ENCODE results near the gene ASB13.
"Not testable (repeated sequence)": the region's sequence is repeated elsewhere in the genome, so short reads cannot be mapped to it uniquely, and the experiment has no call there.

The ASB13 gene

DNA sequence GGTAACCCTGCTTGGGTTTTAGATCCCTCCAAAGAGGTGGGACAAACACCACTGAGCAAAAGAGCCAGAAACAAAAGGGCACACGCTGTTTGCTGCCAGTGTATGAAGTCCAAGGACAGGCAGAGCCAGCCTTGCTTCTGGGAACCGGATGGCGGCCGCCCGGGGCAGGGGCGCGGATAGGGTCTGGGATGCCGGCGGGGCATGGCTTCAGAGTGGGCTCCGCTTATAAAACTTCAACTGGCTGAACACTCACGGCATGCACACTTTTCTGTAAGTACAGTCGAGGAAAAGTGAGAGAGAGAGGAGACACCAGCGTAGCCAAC is 62.6 kb downstream of the ASB13 start:
- DNase-seq: no peak

DNA sequence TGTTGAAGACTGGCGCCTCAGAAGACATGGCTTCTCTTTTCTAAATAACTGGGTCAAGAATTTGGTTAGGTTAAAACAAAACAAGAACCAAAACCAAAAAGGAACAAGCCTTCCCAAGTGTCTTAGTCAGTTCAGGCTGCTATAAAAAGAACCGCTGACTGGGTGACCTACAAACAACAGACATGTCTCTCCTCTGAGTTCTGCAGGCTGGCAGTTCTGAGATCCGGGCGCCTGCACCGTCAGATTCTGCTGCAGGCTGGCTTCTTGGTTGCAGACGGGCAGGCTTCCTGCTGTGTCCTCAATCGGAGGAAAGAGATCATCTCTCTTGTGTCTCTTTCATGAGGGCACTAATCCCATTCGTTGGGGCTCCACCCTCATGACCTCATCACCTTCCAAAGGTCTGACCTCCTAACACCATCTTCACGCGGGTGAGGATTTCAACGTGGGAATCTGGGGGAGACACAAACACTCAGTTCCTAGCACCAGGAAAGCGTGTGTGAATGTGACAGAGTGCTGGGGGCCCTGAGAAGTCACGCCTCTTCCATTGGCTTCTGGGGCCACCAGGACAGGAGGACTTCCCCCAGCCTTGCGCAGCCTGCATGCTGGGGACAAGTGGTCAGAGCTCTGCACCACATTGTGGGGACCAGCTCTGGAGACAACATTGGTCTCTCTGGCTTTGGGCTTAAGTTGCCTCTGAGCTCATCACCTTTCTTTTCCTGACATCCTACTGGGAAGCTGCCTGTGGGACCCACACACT is 63.1 kb downstream of the ASB13 start:
- DNase-seq: no peak

DNA sequence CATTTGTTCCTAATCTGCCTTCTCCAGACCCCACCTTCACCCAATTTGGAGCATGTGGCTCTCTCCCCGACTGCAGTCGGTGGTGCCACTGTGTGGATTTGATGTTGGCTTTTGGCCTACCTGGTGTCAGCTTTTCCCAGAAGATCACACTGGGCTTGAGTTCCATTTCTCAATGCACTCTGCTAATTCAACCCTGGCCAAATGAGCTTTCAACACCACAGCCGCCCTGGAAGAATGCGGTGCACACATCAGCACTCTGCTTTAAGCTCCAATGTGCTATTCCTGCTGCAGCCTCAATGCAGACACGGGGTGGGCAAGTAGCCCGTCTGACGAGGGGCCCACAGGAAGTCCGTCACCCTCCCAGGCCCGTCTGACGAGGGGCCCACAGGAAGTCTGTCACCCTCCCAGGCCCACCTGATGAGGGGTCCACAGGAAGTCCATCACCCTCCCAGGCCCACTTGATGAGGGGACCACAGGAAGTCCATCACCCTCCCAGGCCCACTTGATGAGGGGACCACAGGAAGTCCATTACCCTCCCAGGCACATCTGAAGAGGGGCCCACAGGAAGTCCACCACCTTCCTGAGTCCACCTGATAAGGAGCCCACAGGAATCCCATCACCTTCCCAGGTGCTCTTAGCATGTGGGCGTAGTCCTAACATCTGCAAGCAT is 64.4 kb downstream of the ASB13 start:
- DNase-seq: no peak

DNA sequence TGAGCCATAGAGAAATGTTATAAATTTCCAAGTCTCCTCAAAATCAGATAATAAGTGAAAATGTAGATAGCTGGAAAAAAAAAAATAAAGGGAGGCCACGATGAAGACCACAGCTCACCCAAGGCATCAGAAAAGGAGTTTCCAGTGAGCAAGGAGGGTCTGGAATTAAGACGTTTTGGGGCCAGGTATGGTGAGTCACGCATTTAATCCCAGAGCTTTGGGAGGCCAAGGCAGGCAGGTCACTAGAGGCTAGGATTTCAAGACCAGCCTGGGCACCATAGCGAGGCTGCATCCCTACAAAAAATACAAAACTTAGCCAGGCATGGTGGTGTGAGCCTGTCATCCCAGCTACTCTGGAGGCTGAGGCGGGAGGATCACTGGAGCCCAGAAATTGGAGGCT is 65.5 kb downstream of the ASB13 start:
- no peak for DNase-seq

DNA sequence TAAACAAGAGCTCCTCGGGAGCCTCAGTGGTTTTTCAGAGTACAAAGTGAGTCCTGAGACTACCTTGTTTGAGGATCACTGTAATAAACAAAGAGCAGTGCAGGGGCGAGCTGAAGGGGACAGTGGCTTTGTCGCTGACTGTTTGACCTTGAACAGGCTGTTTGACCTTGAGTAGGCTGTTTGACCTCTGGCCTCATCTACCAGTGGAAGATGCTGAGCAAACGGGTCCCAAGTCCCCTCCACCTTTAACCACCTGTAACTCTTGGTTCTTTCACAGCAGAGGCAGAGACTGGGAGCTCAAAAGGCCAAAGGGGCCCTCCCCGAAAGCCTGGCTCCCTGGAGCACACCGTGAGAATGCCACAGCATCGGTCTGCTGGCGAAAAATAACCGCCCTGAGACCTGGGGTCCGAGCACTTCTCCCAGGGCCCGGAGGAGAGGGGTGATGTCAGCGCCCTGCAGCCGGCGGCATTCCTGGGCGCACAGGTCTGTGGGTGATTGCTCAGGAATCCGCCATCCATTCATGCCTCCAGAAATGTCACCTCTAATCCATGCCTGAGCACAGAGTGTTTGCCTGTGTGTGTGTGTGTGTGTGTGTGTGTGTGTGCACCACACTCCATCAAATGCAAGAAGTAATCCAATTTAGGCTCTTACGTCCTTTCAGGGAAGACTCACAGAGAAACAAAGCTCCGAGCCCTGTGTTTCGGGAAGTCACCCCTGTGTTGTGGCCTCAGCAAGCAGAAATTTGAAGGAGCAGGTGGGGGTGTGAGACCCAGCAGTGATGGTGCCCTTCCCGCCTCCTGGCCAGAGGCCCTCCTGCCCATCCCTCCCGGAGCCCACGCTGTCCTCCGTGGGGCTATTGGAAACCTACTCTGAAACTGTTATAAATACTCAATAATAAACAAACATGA is 66.5 kb downstream of the ASB13 start:
- no peak for DNase-seq

DNA sequence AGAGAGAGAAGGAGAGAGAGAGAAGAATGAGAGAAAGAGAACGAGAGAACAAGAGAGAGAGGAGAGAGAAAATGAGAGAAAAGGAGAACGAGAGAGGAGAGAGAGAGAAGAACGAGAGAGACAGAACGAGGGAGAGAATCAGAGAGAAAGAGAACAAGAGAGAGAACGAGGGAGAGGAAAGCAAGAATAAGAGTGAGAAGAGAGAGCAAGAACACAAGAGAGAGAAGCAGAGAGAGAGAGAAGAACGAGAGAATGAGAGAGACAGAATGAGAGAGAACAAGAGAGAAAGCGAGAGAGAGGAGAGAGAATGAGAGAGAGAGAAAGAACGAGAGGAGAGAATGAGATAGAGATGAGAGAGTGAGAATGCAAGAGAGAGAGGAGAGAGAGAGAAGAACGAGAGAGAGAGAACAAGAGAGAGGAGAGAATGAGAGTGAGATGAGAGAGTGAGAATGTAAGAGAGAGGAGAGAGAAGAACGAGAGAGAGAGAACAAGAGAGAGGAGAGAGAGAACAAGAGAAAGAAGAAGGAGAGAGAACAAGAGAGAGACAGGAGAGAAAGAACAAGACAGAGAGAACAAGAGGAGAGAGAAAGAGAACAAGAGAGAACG is 68.2 kb downstream of the ASB13 start:
- DNase-seq: no peak

DNA sequence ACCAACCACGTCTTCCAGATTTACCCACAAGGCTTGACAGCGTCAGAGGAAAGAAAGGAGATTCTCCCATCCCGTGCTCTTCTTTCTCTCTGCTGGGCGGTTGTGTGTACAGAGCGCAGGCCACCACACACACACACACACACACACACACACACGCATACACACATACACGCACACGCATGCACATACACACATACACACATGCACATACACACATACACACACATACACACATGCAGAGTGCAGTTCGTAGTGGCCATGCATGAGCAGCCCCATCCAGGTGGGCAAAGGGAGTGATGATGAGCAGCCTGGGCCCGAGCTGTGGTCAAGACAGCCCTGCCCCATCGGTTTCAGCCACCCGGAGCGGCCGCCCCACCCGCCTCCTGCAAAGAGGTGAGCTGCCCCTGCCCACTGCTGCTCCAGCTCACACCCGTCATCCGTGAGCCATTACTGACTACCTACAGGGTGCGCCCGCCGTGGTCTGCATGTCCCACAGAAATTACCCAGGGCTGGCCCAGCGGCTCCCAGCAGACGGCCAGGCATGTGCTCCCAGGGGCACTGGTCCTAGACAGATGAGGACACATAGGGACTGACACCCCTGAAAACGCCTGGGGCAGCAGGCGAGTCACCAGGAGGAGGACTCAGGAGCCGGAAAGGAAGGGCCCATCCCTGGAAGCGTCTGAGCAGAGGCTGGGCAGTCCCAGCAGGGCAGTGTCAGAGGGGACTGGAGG is 69.6 kb downstream of the ASB13 start:
- no peak for DNase-seq

DNA sequence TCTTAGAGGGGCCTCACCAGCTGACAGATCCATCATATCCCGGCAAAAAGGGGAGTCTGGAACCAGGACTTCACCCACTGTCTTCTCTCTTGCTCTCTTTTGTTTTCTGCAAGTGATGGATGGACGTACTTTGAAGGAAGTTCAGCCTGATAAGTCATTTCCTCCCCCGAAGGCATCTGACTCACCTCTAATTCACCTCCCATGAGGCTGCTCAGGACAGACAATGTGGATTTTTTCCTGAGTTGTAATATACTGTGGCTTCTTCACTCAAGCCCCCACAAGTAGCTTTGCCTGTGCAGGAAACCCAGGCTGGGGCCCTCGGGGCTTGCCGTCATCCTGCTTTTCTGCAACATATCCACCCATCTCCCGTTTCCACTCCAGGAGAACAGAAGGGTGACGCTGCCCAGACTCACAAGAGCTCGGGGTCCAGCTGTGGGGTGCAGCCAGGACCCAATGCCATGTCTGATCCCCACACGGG is 70.4 kb downstream of the ASB13 start:
- DNase-seq: no peak

DNA sequence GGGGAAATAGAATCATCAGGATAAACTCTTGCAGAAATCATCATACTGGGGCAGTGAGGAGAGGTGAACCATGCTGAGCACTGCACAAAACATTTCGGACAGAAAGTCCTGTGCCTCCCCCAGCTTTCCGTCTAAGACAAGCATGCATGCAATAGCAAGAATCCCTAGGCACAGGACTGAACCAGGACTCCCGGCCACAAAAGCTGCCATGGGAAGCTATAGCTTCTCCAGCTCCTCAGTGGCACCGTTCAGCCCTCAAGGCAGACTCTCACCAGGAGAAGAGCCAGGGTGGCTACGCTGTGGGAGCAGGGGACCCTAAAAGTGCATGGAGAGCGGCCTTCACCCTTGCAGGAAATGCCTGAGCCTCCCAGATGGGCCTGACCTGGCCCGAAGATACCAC is 70.8 kb downstream of the ASB13 start:
- no peak for DNase-seq

DNA sequence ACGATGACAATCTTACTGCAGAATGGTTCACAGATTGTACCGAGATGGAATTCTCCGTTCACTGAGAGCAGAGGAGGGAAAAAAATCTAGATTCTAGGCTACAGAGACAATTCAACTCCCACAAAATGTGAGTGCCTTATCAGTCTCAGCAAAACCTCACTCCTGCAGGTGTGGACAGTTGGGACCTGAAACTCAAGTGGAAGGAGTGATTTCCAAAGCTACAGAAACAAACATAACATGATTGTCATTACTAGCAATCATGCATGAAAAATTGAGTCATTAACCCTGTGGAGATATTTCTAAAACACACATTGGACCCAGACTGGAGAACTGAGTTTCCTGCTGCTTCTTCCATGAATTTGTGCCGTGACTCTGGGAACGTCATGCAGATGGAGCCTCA is 71.3 kb downstream of the ASB13 start:
- DNase-seq: no peak

DNA sequence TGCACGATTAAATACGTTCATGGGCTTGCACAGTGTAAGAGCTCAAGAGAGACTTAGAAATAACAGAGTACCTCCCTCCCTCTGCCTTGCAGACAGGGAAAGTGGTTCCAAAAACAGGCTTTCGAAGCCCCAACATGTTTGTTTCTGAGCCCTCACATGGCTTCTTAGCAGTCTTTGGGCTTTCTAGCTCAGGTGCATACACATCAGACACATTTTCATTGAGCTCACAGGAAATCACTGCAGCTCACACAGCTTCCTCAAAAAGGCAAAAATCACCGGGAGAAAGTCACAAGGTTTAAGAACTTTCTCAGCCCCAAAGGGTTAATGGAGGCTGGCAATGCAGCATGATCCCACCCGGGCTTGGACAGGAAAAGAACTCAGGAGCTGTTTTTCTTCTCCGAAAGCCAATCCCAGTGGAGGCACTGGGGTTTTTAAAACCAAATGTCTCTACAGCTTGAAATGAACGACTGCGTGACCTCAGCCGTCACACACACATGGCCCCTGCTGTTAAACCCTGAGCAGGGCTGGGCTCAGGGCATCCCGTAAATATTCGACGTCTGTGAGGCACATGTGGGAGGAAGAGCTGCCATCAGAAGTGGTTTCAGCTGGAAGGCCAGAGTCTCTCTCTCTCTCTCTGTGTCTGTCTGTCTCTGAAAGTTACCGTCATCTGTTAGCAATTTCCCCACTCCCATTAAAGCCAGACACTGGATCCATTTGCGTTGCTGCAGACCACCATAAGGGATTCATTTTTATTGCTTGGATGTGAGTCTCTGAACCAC is 71.9 kb downstream of the ASB13 start:
- DNase-seq: no peak

DNA sequence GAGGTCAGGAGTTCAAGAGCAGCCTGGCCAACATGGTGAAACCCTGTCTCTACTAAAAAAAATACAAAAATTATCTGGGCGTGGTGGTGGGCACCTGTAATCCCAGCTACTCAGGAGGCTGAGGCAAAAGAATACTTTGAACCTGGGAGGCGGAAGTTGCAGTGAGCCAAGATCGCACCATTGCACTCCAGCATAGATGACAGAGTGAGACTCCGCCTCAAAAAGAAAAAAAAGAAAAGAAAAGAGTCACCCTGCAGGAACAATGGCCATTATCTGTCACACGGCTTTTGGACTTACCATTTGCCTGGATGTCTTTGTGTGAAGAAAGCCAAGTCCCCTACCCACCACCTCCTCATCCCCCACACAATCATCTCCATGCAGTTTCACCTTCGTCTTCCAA is 73.0 kb downstream of the ASB13 start:
- not testable (repeated sequence) for DNase-seq

DNA sequence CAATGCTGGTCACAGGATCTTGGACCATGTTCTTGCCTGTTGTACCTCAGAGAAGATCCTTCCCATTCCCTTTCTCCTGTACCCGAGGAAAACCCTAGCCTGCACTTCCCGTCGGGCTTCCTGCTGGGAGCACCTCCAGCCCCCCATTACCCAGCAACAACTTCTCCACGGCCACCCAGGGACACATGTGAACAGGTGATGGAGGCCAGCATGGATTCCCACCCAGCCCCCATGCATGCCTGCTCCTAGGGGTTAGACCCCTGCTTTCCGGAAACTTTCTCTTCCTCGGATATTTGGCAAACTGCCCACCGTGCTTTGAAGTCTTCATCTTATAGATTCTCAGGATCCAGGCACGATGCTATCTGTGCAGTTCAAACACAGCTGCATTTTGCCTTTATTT is 74.3 kb downstream of the ASB13 start:
- no peak for DNase-seq

DNA sequence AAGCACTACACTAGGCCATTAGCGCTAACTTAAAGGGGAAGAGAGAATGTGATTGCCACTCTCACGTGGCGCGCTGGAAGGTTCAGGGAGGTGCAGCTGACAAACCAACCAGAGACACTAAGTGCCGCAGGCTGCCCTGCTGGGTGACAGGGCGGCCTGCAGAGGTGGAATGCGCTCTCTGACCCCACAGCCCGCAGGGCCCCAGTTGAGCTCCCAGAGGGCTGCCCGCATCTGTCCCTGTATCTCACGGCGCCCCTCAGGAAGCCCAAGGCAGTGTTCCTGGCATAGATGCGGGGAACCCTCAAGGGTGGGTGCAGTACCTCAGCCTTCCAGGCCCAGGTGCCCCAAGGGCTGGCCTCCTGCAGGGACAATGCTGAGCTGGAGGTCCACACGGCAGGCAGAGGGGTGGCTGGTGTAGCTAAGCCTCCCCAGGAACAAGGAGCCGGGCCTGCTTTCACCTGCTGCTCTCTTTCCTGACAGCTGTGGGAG is 75.0 kb downstream of the ASB13 start:
- DNase-seq: no peak

DNA sequence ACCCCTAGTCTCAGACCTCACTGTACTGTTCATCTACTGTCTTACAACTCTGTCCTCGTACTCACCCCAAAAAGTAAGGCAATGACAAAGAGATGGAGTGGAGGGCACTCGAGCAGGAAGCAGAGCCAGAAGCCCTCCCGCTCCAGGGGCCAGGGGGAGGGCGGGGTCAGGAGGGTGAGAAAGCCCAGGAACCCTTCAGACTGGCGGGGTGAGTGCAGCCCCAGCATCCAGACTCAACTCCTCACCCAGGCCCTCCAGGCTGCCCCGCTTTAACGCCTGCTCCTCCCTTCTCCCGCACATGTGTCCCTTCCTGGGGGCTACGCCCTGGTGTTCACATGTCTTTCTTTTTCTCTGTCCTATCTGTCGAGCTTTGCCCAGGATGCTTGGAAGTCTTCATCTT is 75.6 kb downstream of the ASB13 start:
- DNase-seq: no peak

DNA sequence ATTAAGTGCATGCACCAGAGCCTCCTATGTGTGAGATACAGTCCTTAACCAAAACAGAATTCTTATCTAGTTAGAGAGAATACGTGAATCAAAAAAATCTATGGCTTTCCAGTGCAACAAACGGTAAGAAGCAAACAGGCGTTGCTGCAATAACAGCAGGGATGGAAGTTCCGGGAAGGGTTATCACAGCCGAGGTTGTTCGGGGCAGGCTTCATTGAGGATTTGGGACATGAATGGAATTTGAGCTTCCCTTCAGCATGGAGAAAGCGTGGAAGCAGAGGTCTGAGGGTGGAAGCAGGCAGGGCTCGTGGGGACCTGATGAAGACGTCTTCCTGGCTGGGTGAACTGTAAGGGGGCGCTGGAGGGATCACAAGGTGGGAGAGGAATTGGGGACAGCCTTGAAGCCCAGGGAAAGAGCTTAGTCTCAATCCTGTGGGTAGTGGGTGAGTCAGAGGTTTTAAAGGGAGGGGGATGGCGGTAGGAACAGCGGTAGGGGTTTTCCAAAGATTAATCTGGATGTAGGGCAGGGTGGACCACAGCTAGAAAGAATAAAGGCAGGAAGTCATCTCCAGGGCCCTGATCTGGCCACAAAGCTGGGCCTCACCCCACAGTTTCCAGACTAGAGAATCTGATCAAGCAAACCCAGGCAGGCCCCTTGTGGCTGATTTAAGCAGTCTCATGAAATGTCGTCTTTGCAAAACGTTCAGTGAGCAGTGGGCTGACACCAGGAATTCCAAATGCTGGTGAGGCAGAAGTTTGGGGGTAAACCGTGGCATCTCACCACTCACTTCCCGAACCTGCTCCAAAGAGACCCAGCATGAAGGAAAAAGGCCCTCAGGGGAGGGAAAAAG is 76.5 kb downstream of the ASB13 start:
- DNase-seq: peak; percentile 18

DNA sequence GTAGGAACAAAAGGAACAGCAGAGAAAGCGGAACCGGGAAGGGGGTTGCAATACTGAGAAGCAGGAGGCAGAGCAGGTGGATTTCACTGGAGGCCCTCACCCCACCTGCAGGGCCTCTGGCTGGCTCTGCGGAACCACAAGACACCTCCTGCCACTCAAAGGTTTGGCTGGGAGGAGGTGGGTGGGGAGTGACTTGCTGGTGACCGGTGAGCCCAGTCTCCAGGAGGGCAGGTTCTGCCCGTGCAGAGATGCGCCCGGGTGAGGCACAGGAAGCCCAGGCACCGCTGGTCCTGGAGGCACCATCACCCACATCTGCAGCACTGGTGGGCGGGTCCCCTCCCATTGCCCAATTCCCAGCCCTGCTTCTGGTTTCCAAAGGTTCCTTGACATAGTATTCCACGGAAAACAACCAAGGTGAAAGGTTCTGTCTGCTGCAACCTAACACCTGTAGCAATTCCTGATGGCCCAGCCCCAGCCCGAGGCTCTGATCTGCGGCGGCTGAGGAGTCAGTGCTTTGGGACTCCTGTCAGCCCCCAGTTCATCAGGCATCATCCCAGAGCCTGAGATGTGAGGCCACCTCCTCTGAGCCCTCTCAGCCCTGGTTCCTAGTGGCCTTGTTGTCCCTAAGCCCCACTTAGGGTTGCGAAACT is 77.3 kb downstream of the ASB13 start:
- no peak for DNase-seq
